Tibial artery (tissue), 4 donors: ENCODE data around the gene FOXJ3.

Experiments
- DNase-seq, 2 donors: peaks; one replicate each; pipeline ENCODE4 v3.0.0-alpha.2; 2019
- H3K27ac ChIP-seq, 2 donors: fragments of 200-600 bp; sonication (generic) in 1 of 2; 1 replicate in 1 of 2; 2 replicates in 1 of 2; pipeline ENCODE4 v1.5.1; 2018 to 2019; ENCODE audit warnings: mild to moderate bottlenecking in 1 of 2
- H3K27me3 ChIP-seq, 2 donors: fragments of 200-600 bp; sonication (generic) in 1 of 2; one replicate each; pipeline versions ENCODE4 v1.5.1 to v1.6.0; 2016 to 2019
- H3K36me3 ChIP-seq, 3 donors: fragments of 200-600 bp; sonication (generic) in 2 of 3; one replicate each; pipeline ENCODE4 v1.5.1; 2016 to 2019; ENCODE audit warnings: mild to moderate bottlenecking in 2 of 3
- H3K4me1 ChIP-seq, 4 donors: fragments of 200-600 bp; sonication (generic) in 2 of 4; 1 replicate in 3 of 4; 2 replicates in 1 of 4; pipeline ENCODE4 v1.5.1; 2016 to 2019
- H3K4me3 ChIP-seq, 2 donors: fragments of 200-600 bp; sonication (generic) in 1 of 2; 1 replicate in 1 of 2; 2 replicates in 1 of 2; pipeline ENCODE4 v1.5.1; 2018 to 2019; ENCODE audit warnings: mild to moderate bottlenecking in 2 of 2
- H3K9me3 ChIP-seq, 3 donors: fragments of 200-600 bp; sonication (generic) in 1 of 3; one replicate each; pipeline ENCODE4 v1.5.1; 2016 to 2019
- CTCF ChIP-seq, 2 experiments: fragments of 200-600 bp in 1 of 2; fragments of 450-650 bp in 1 of 2; IDR thresholded peaks; one replicate each; pipeline ENCODE4 v1.5.1; 2017 to 2019; ENCODE audit warnings: antibody characterized with exemption in 2 of 2, mild to moderate bottlenecking in 1 of 2, moderate library complexity in 1 of 2
- intact Hi-C: fragments of 100-400 bp; cut with DNase I; formaldehyde crosslinking; loops from one replicate; pipeline ENCODE4 v1.15.0; 2023; ENCODE audit warnings: low total_unique reads

Gene FOXJ3

GRCh38 chr1:42335050-42335808 is at the start of gene FOXJ3:
Gene FOXJ3 (minus strand): TSS chr1:42335235. CDS start chr1:42311093, 24,142 bp downstream.
- H3K9me3 ChIP-seq = no peaks in the 10 kb centered on the region
- TF ChIP-seq CTCF (IDR thresholded peaks at IDR 0.05) = peak in 1 of 2 experiments; percentile 19
- peak within 1 kb of the TSS; percentile 89 to 90 for H3K27ac ChIP-seq
- peak; percentile 80 to 94 for DNase-seq
- peak within 1 kb of the TSS; percentile 83 to 98 for H3K4me3 ChIP-seq
- peaks cover 0 to 44% (median 11%) of the 10 kb centered on the region in 4 donors for H3K4me1 ChIP-seq
- no peaks in the 10 kb centered on the region for H3K27me3 ChIP-seq
- intact Hi-C loops = loop anchor here (10.0 kb wide), 2 partner anchors 130 to 160 kb away; partner anchors contain the start of gene CCDC30
- H3K36me3 ChIP-seq = no peaks in the 10 kb centered on the region

GRCh38 chr1:42381280-42381673 is 46.2 kb upstream of the FOXJ3 start:
- TF ChIP-seq CTCF (IDR thresholded peaks at IDR 0.05) = no peak
- Histone ChIP-seq H3K36me3 (no peaks in the 10 kb centered on the region), H3K4me1 (peaks cover 0 to 13% (median 11%) of the 10 kb centered on the region in 4 donors), H3K27me3 (peaks cover 0 to 40% of the 10 kb centered on the region in 2 donors), H3K4me3 (peak overlapping the region; percentile 48 to 65), H3K27ac (no peak overlapping the region), H3K9me3 (no peaks in the 10 kb centered on the region)
- intact Hi-C loops = no loop called here
- DNase-seq = no peak

- intact Hi-C loops = no loop called here
- no peaks in the 10 kb centered on the region for H3K9me3 ChIP-seq
- peaks cover 0 to 40% of the 10 kb centered on the region in 2 donors for H3K27me3 ChIP-seq
- H3K4me3 ChIP-seq = peak within 1 kb of the TSS; percentile 48 to 65
- no peak within 1 kb of the TSS for H3K27ac ChIP-seq
- DNase-seq = peak in 1 of 2 donors; percentile 58
- TF ChIP-seq CTCF (IDR thresholded peaks at IDR 0.05) = no peak
- H3K4me1 ChIP-seq = peaks cover 0 to 13% (median 11%) of the 10 kb centered on the region in 4 donors
- H3K36me3 ChIP-seq = no peaks in the 10 kb centered on the region
These were observed 45.7 kb upstream of the FOXJ3 start, which contains the start of gene RIMKLA for GRCh38 chr1:42380586-42381279. Gene RIMKLA (plus strand): TSS chr1:42380792. CDS start chr1:42380935, 143 bp downstream.

GRCh38 chr1:42379794-42380585 is 45.0 kb upstream of the FOXJ3 start:
- intact Hi-C loops = no loop called here
- H3K27me3 ChIP-seq = peaks cover 0 to 37% of the 10 kb centered on the region in 2 donors
- DNase-seq = no peak

More at GRCh38 chr1:42379794-42380585, 45.0 kb upstream of the FOXJ3 start:
- TF ChIP-seq CTCF (IDR thresholded peaks at IDR 0.05) = no peak
- H3K9me3 ChIP-seq = no peaks in the 10 kb centered on the region
- H3K27ac ChIP-seq = no peak overlapping the region
- H3K4me3 ChIP-seq = peak overlapping the region; percentile 48 to 65
- no peaks in the 10 kb centered on the region for H3K36me3 ChIP-seq
- H3K4me1 ChIP-seq = peaks cover 0 to 13% (median 11%) of the 10 kb centered on the region in 4 donors
